ENCODE data around the gene NFKB1. TPM values are rescaled to one million over a fixed set of nuclear protein-coding genes. Genes with fewer than 3 reads are reported as not detected.

The NFKB1 gene
- total and polyA plus RNA-seq, 5 experiments from 2014 or later = 27.5 to 101 (median 82.2) TPM

GRCh38 chr4:102589743-102590142 is 88.6 kb downstream of the NFKB1 start:
- POLR2A ChIA-PET = interaction anchor here (0.9 kb wide), 1 partner anchor 38 kb away, joined by 3 read pairs; no protein-coding TSS in a partner anchor
- Mint-ChIP-seq H3K27ac (peak overlapping the region; percentile 54 to 88 (median 76)), H3K4me1 (peaks cover 51 to 95% (median 89%) of the 10 kb centered on the region in 4 donors), H3K27me3 (no peaks in the 10 kb centered on the region), H3K4me3 (peak overlapping the region; percentile 29 to 71 (median 47)), H3K36me3 (peaks cover 37 to 71% (median 56%) of the 10 kb centered on the region in 3 donors), H3K9me3 (peaks cover 0 to 7% (median 0%) of the 10 kb centered on the region in 9 donors)
- DNase-seq = no peak
- peak in 1 of 2 donors; percentile 40 for ATAC-seq

GRCh38 chr4:102592256-102592655 is 91.1 kb downstream of the NFKB1 start:
- Mint-ChIP-seq H3K27me3 (no peaks in the 10 kb centered on the region), H3K4me3 (peak overlapping the region in 3 of 10 donors; percentile 30 to 44 (median 33)), H3K9me3 (peaks cover 0 to 7% (median 0%) of the 10 kb centered on the region in 9 donors), H3K27ac (peak overlapping the region in 6 of 10 donors; percentile 2 to 88 (median 54)), H3K36me3 (peaks cover 42 to 81% (median 72%) of the 10 kb centered on the region in 3 donors), H3K4me1 (peaks cover 40 to 92% (median 83%) of the 10 kb centered on the region in 4 donors)
- no peak for DNase-seq
- POLR2A ChIA-PET = no interaction called here
- ATAC-seq = no peak

- ATAC-seq (no peak), DNase-seq (no peak)
- Mint-ChIP-seq H3K36me3 (peaks cover 42 to 82% (median 76%) of the 10 kb centered on the region in 3 donors), H3K9me3 (peaks cover 0 to 7% (median 0%) of the 10 kb centered on the region in 9 donors), H3K27ac (peak overlapping the region in 9 of 10 donors; percentile 1 to 88 (median 58)), H3K4me3 (peak overlapping the region in 4 of 10 donors; percentile 10 to 59 (median 24)), H3K4me1 (peaks cover 41 to 92% (median 83%) of the 10 kb centered on the region in 4 donors), H3K27me3 (no peaks in the 10 kb centered on the region)
- POLR2A ChIA-PET = interaction anchor here (1.3 kb wide), 1 partner anchor 27 kb away, joined by 3 read pairs; no protein-coding TSS in a partner anchor
Measured at GRCh38 chr4:102593147-102593546, 92.0 kb downstream of the NFKB1 start.

GRCh38 chr4:102594000-102594399 is 92.8 kb downstream of the NFKB1 start:
- no peaks in the 10 kb centered on the region for H3K27me3 Mint-ChIP-seq
- no peak for ATAC-seq
- peak overlapping the region in 1 of 10 donors; percentile 2 for H3K4me3 Mint-ChIP-seq

GRCh38 chr4:102596532-102596931 is 95.4 kb downstream of the NFKB1 start:
- ATAC-seq = no peak
- Mint-ChIP-seq H3K27me3 (no peaks in the 10 kb centered on the region), H3K27ac (peak overlapping the region in 9 of 10 donors; percentile 8 to 87 (median 80)), H3K9me3 (peaks cover 0 to 2% (median 0%) of the 10 kb centered on the region in 9 donors), H3K36me3 (peaks cover 30 to 86% (median 65%) of the 10 kb centered on the region in 3 donors), H3K4me1 (peaks cover 42 to 90% (median 85%) of the 10 kb centered on the region in 4 donors), H3K4me3 (peak overlapping the region in 2 of 10 donors; percentile 15 to 30)
- DNase-seq = no peak
- POLR2A ChIA-PET = interaction anchor here (0.6 to 1.0 kb wide), 2 partner anchors 28 to 95 kb away, joined by 3 to 4 read pairs; no protein-coding TSS in a partner anchor

More at GRCh38 chr4:102594000-102594399, 92.8 kb downstream of the NFKB1 start:
- Mint-ChIP-seq H3K4me1 (peaks cover 46 to 92% (median 83%) of the 10 kb centered on the region in 4 donors), H3K9me3 (peaks cover 0 to 7% (median 0%) of the 10 kb centered on the region in 9 donors), H3K36me3 (peaks cover 42 to 86% (median 76%) of the 10 kb centered on the region in 3 donors), H3K27ac (peak overlapping the region; percentile 10 to 88 (median 70))
- DNase-seq = no peak
- POLR2A ChIA-PET = interaction anchor here (1.3 kb wide), 1 partner anchor 26 kb away, joined by 3 read pairs; no protein-coding TSS in a partner anchor

GRCh38 chr4:102598086-102598761 is 97.1 kb downstream of the NFKB1 start:
- POLR2A ChIA-PET = interaction anchor here (0.5 to 1.1 kb wide), 4 partner anchors 9 to 30 kb away, joined by 3 to 4 read pairs (median 3); no protein-coding TSS in a partner anchor
- H3K36me3 Mint-ChIP-seq = peaks cover 21 to 84% (median 61%) of the 10 kb centered on the region in 3 donors
- H3K4me3 Mint-ChIP-seq = peak overlapping the region; percentile 23 to 82 (median 69)
- ATAC-seq (peak; percentile 93 to 96), DNase-seq (peak in 4 of 10 donors; percentile 59 to 86 (median 76))
- no peaks in the 10 kb centered on the region for H3K9me3 Mint-ChIP-seq
- H3K27ac Mint-ChIP-seq = peak overlapping the region; percentile 54 to 96 (median 91)
- H3K27me3 Mint-ChIP-seq = no peaks in the 10 kb centered on the region
- H3K4me1 Mint-ChIP-seq = peaks cover 33 to 76% (median 74%) of the 10 kb centered on the region in 4 donors

GRCh38 chr4:102598762-102599374 is 97.7 kb downstream of the NFKB1 start:
- peak overlapping the region; percentile 23 to 82 (median 66) for H3K4me3 Mint-ChIP-seq
- ATAC-seq (no peak), DNase-seq (no peak)
- peak overlapping the region; percentile 54 to 96 (median 91) for H3K27ac Mint-ChIP-seq
- peaks cover 24 to 88% (median 63%) of the 10 kb centered on the region in 3 donors for H3K36me3 Mint-ChIP-seq
- peaks cover 34 to 78% (median 76%) of the 10 kb centered on the region in 4 donors for H3K4me1 Mint-ChIP-seq
- H3K27me3 Mint-ChIP-seq = no peaks in the 10 kb centered on the region
- POLR2A ChIA-PET = interaction anchor here (0.6 to 1.1 kb wide), 3 partner anchors 10 to 29 kb away, joined by 3 to 4 read pairs (median 3); no protein-coding TSS in a partner anchor
- H3K9me3 Mint-ChIP-seq = peaks cover 0 to 3% (median 0%) of the 10 kb centered on the region in 9 donors

- POLR2A ChIA-PET = no interaction called here
Measured at GRCh38 chr4:102599455-102599854, 98.3 kb downstream of the NFKB1 start.

GRCh38 chr4:102599886-102600285 is 98.7 kb downstream of the NFKB1 start:
- Mint-ChIP-seq H3K4me3 (peak overlapping the region in 3 of 10 donors; percentile 21 to 45 (median 39)), H3K27me3 (no peaks in the 10 kb centered on the region), H3K36me3 (peaks cover 29 to 86% (median 65%) of the 10 kb centered on the region in 3 donors), H3K9me3 (peaks cover 0 to 3% (median 0%) of the 10 kb centered on the region in 9 donors), H3K27ac (peak overlapping the region in 6 of 10 donors; percentile 25 to 94 (median 64)), H3K4me1 (peaks cover 29 to 75% (median 73%) of the 10 kb centered on the region in 4 donors)
- POLR2A ChIA-PET = no interaction called here
- ATAC-seq (no peak), DNase-seq (no peak)

More at GRCh38 chr4:102599455-102599854, 98.3 kb downstream of the NFKB1 start:
- ATAC-seq (no peak), DNase-seq (no peak)
- Mint-ChIP-seq H3K4me1 (peaks cover 30 to 75% (median 72%) of the 10 kb centered on the region in 4 donors), H3K9me3 (peaks cover 0 to 3% (median 0%) of the 10 kb centered on the region in 9 donors), H3K4me3 (peak overlapping the region in 6 of 10 donors; percentile 15 to 82 (median 42)), H3K36me3 (peaks cover 27 to 86% (median 62%) of the 10 kb centered on the region in 3 donors), H3K27me3 (no peaks in the 10 kb centered on the region), H3K27ac (peak overlapping the region in 9 of 10 donors; percentile 60 to 96 (median 91))

- Mint-ChIP-seq H3K36me3 (peaks cover 29 to 86% (median 67%) of the 10 kb centered on the region in 3 donors), H3K9me3 (peaks cover 0 to 3% (median 0%) of the 10 kb centered on the region in 9 donors), H3K4me3 (peak overlapping the region in 5 of 10 donors; percentile 14 to 53 (median 22)), H3K4me1 (peaks cover 31 to 78% (median 76%) of the 10 kb centered on the region in 4 donors), H3K27me3 (no peaks in the 10 kb centered on the region), H3K27ac (peak overlapping the region; percentile 22 to 94 (median 46))
- POLR2A ChIA-PET = no interaction called here
- ATAC-seq = no peak
- DNase-seq = no peak
Measured at GRCh38 chr4:102600689-102601088, 99.5 kb downstream of the NFKB1 start.

GRCh38 chr4:102601586-102602227 is 100.5 kb downstream of the NFKB1 start:
- POLR2A ChIA-PET = interaction anchor here (1.5 kb wide), 1 partner anchor 74 kb away, joined by 5 read pairs; no protein-coding TSS in a partner anchor
- Mint-ChIP-seq H3K4me3 (peak overlapping the region in 3 of 10 donors; percentile 14 to 77 (median 36)), H3K36me3 (peaks cover 25 to 82% (median 63%) of the 10 kb centered on the region in 3 donors), H3K27me3 (no peaks in the 10 kb centered on the region), H3K9me3 (peaks cover 0 to 3% (median 0%) of the 10 kb centered on the region in 9 donors), H3K4me1 (peaks cover 28 to 75% (median 72%) of the 10 kb centered on the region in 4 donors), H3K27ac (peak overlapping the region in 5 of 10 donors; percentile 13 to 91 (median 77))
- ATAC-seq (no peak), DNase-seq (no peak)
